ENCODE results near the gene GNAT1.

The GNAT1 gene

DNA sequence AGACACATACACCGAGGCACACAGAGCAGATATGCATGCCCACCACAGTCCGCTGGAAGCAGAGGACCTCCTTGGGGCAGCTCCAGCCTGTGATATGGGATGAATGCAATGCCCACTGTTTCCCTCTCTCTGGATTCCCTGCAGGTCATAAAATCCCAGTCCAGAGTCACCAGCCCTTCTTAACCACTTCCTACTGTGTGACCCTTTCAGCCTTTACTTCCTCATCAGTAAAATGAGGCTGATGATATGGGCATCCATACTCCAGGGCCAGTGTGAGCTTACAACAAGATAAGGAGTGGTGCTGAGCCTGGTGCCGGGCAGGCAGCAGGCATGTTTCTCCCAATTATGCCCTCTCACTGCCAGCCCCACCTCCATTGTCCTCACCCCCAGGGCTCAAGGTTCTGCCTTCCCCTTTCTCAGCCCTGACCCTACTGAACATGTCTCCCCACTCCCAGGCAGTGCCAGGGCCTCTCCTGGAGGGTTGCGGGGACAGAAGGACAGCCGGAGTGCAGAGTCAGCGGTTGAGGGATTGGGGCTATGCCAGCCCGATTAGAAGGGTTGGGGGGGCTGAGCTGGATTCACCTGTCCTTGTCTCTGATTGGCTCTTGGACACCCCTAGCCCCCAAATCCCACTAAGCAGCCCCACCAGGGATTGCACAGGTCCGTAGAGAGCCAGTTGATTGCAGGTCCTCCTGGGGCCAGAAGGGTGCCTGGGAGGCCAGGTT lies at the start of gene GNAT1:
Gene GNAT1 (plus strand): TSS at position 675 of the 725 bp plus-strand sequence. CDS start 116 bp downstream, outside the sequence.
- no peak for DNase-seq

DNA sequence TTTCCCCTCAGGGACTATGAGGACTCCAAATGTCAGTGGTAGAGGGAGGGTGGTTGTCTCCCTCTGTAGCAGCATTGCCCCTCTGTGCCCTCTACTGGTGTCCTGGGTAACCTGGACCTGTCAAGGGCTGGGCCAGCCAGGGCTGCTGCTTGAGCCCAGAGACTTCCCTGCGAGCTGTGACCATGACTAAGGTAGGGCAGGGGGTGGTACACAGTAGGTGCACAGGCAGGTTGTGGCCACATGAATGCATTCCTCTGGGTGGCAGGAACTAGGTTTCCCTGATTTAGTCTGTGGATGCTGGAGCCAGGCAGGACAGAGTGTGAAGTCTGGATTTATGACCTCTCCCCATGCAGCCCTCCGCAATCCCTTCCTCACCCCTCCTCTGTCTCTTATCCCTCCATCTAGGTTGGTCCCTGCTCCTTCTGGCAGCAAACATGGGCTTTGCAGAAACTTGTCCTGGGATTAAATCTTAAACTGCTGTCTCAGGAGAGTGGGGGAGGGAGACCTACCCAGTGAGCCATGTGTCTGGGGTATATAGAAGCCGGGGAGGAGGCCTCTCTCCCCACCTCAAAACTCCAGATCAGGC lies 45.0 kb upstream of the GNAT1 start:
- DNase-seq = no peak

DNA sequence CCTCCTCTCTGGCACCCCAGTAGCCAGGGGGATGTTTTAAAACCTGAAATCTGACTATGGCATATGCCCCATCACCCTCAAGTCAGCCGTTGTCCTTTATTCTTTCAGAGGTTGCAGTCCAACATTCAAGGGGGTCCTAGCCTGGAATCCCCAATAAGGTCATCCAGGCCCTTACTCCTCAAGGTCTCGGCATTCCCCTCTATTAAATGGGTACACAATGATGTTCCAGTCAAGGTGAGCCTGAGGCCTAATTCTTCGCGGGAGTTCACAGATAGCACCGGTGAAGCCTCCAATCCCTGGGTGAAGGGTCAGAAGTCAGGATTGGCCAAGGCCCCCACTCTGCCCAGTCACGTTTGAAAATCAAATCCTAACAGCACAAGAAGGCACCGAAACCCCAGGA lies 44.4 kb upstream of the GNAT1 start:
- DNase-seq = no peak

DNA sequence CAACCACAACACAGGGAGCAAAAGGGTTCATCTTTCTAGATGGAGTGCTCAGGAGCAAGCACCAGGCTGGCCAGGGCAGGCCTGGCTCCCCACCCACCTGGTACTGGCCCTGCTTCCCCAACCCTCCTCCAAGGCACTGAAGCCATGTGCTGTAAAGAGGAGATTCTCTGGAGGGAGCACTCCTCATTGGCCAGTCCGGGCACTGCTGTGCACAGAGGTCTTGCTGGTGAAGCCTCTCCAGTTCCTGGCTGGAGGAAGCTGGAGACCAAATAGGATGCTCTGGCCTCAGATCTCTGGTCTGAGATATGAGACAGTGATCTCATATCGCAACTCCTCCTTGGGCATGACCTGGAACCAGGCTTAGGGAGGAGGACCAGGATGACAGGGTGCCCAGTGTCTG lies 44.0 kb upstream of the GNAT1 start:
- DNase-seq = no peak

DNA sequence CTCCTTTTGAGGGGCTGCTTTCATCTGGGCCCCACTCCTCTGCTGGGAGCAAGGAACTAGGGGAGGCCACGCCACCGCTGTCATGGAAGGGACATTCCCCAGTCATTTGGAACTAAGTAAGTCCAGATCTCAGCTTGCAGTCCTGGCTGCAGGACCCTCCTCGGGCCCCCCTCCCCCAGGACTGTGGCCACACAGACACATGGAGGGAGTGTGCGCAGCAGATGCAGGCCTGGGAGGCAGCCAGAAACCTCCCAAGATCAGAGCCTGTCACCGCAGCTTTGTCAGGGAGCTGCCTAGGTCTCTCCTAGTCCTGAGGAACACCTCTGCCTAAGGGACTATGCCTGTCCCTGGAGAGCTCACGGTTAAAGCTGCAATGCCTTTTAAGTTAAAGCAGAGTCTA lies 43.5 kb upstream of the GNAT1 start:
- no peak for DNase-seq

DNA sequence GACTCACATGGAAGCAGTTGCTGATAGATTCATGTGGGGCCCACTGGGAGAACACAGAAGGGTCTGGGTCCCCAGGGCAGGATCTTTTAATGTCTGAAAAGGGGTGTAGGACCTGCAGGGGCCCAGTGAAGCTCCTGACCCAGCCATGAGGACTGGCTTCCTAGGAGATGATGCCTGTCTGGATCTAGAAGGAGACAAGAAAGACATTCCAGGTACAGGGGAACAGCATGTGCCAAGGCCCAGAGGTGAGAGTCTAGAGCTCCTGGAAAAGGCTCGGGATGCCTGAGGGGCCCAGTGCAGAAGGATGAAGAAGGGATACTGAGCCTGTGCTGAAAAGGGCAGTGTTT lies 41.0 kb upstream of the GNAT1 start:
- DNase-seq = no peak

DNA sequence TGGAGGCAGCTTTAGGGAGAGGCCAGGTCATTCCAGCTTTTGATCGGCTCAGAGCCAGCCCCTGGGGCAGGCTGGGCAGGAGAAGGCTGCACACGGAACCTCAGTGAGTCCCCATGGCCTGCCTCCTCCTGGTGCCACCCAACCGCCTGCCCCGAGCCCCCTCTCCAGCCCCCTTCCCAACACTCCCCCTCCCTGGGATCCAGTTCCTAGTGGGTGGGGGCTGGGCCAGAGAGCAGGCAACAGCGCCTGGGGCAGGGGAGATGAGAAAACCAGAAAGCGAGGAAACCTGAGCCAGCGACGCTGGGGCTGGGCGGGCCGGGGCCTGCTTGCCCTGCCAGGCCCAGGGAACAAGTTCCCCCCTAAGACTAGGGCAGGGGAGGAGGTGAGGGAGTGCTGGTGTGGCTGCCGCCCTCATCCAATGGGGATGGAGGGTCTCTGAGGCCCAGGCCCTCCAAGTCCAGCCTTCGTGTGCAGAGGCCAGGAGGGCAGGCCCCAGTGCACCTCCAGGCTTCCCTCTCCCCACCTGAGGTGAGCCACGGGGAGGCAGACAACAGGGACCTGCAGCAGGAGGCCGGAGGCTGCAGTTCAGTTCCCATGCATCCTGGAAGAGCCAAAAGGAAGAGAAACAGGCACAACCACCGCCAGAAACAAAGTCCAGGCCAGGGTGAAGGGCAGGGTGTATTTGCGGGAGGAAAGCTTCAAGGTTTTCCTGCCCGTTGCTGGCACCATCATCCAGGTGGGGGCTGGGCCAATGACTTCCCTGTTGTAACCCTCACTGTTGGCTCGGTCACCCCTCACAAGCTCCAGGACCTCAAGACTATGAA lies 40.3 kb upstream of the GNAT1 start:
- no peak for DNase-seq

DNA sequence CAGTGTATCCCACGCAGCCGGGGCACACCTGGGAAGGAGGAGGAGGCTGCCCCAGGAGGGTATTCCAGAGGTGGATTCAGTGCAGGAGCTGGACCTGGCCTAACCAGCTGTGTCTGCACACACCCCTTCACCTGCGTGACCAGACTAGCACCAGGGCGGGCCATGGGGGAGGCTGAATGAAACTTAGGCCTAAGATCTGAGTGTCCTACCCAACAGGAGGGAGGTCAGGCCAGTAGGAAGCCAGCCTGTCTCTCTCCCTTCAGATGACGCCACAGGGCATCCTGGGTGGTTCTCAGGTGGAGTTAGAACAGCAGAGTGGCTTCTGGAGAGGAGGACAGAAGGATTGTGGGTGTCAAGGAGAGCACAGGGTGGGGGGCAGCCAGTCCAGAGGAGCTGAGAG lies 39.7 kb upstream of the GNAT1 start:
- no peak for DNase-seq

DNA sequence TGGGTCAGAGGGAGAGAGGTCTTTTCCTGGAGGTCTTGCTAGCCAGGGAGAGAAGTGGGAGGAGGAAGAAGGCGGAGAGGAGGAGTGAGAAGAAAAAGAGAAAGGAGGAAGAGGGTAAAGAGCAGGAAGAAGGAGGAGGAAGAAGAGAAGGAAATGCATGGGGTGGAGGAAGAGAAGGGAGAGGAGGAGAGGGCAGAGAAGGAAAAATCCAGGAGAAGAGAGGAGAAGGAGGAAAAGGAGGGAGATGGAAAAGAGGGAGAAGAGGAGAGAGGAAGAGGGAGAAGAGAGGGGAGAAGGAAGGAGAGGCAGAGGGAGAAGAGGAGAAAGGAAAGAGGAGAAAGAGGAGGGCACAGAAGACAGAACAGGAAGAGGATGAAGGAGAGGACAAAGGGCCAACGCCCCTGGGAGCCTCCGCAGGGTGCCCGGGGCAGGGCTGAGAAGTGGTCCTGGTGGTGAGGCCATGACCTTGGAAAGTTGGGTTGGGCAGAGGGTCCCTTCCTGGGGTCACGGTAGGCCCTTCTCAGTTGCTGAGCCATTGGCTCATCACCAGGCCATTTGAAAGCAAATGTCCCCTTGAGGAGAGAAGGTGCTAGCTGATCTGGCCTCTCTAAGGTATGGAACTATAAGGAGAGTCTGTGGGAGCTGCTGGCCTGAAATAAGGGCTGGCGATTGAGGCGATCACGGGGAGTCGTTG lies 37.5 kb upstream of the GNAT1 start:
- no peak for DNase-seq

DNA sequence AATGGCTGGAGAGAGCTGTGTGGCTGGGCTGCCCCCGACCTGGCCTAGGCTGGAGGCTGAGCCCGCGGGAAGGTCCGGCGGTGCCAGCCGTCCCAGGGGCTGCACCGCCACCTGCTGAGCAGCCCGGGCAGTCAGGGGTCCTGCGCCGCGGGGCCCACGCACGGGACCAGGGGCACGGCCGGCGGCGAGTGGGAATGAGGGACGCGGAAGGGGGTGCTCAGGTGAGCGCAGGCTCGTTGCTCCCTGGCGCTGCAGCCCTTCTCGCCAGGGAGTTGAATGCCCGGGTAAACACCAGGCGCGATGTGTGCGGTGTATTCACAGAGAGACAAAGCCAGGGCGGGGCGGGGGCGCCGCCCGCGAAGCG lies 37.0 kb upstream of the GNAT1 start:
- DNase-seq = peak in 1 of 2 experiments; percentile 5

DNA sequence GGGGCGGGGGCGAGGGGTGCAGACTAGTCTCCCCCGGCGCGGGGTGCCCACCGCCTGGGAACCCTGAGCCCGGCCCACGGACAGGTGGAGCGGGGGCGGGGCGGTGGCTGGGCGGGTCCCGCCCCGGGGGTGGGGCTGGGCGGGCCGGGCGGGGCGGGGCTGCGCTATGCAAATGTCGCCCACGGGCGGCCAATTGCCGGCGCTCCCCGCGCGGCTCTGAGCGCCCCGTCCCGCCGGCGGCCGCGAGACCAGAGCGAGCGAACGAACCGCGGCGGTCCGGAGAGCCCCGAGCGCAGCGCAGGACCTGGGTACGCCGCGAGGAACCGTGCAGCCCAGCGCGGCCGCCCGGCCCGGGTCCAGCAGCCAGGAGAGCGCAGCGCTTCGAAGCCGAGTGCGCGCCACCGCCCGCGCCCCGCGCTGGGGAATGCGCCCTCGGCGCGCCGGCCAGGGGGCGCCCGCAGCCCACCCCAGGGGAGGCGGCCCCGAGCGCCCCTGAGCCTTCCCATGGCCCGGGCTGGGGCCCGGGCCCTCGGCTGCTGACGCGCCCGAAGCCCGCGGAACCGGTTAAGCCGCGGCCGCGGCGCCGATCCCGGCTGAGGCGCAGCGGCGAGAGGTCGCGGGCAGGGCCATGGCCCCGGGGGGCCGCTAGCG lies 36.4 kb upstream of the GNAT1 start, which contains the start of gene SEMA3F:
Gene SEMA3F (plus strand): TSS at position 485 of the 651 bp plus-strand sequence. CDS start 4,299 bp downstream, outside the sequence.
- DNase-seq = peak; percentile 56 to 61

DNA sequence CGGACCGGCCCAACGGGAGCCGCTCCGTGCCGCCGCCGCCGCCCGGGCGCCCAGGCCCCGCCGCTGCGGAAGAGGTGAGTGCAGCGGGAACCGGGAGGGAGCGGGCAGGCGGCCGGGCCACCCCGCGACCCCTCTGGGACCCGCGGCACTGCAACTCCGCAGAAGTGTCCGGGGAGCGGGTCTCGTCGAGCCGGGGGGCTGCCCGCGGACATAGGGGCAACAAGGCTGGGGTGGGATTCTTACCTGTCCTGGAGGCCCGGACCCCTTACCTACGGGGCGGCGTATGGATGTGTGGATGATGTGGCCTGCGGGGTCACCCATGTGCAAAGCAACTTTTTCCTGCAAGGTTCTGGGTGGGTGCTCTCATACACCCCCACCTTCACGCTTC lies 35.9 kb upstream of the GNAT1 start:
- no peak for DNase-seq

DNA sequence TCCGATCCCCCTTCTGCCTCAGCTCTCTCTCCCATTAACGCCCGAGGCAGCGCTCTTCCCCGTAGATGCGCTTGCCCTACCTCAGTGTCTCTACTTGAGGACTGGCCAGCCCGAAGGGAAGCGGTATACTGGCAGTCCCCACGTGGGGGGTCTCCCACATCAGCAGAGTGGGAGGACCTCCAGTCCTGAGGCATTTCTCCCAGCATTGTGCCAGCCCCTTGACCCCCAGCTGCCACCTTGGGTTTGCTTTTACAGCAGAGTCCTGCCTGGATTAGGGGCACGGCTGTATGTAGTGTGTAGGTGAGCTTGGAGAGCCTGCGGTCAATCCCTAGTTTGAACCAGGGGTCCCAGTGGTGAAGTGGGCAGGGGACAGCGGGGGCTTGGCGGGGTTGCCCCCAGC lies 35.5 kb upstream of the GNAT1 start:
- no peak for DNase-seq

DNA sequence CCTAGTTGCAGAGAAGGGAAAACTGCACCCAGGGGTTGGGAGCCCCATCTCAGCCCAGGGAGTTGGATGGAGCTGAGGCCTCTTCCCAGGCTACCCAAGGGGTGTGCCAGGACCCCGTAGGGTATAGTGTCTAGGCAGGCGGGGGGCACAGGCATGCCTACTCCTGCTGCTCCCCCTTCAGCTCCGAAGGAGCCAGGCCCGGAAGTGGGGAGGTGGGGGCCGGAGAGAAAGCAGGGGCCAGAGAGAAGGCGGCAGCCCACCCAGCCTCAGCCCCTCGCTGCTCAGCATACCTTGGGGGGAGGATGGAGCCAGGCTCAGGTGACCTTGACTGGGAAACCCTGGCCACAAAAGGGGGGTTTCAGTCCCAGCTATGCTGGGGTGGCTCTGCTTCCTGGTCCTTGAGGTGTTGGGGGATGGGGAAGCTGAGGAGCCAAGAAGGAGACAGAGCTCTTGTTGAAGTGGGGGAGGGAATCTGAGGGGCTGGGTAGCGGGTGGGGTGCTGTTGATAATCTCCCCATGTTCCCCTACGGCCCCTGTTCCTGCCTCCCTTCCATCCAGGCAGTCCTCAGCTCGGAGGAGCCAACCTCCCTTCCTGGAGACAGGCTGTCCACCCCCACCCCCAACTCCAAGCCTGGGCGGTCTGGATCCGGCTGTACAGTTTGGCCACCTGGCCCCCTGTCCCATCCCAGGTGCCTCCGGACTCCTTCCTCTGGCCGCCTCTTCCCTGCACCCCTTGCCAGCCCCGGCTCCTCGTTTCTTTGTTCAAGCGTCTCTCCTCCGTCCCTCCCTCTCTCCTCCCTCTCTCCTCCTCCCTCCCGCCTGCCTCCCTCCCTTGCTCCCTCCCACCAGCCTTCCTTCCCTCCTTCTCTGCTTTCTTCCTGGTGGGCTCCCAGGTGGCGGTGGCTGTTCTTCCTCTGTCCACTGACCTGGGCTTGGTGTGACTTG lies 34.6 kb upstream of the GNAT1 start:
- no peak for DNase-seq

DNA sequence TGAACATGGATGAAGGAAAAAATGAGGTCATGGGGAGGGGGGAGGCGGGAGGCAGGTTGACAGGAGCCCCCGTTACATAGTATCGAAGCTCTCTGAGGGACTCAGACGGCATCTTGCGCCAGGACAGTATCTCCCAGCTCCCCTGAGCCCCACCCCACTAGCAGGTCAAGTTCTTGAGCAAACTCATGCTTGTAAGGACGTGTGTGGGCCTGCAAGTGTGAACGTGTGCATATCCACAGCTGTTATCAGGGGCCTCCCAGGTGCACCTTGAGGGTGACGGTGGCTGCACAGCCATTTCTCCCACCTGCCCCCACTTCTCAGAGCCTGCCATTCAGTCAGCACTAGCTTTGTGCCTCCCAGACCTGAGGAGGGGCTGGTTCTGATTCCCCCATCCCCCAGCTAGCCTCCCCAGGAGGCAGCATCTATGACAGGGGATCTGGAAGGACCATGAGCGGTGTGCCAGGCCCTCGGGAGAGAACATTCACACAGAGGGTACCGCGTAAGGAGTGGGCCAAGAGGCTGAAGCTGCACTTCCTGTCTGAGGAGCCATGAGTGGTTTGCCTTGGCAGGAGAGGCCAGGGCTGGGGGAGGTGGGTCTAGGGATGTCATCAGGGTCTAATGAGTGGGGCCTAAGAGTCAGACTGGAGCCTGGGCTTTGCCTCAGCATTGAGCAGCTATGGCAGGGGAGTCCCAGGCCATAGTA lies 33.4 kb upstream of the GNAT1 start:
- DNase-seq = no peak

DNA sequence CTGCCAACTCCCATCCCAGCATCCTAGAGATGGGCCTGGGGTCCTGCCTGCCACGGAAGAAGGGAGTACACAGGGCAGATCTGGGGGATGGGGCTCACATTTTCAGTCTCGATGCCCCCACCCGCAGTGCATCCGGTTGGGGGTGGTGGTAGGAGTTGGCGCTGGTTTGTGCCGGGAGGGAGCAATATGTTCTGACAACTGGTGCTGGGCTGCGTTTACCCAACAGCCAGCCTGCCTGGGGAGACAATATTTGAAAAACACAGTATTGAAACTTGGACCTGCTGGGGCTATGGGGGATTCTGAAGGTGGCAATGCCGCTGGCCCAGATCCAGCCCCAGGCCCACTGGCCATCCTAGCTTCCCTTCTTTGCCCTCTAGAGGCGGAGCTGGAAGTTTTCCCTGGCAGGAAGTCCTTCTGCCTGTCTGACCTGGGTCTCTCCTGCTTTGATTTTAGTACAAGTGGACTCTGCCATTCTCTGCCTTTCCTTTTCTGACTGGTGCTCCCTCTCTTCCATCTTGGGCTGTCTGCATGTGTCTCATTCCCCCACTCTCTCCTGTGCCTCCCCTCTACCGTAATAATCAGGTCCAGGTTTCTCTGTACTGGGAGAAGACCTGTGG lies 32.8 kb upstream of the GNAT1 start:
- no peak for DNase-seq

DNA sequence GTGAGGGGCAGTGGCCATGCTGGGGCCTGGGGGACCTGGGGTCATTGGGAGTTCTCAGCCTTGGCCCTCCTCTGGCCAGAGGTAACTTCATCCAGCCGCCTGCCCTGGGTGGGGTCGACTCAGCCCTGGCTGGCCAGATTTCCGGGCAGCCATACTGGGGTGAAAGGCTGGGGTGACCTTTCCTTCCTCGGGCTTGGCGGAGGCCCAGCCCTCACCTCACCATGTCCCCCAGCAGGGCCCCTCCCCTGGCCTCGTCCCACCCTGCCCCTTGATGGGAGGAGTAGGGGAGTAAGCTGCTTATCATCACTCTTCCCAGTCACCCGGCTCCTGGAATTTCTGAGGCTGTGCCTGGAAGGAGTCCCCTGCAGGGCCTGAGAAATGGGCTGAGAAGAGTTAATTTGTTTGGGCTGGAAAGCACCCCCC lies 30.8 kb upstream of the GNAT1 start:
- DNase-seq = no peak

DNA sequence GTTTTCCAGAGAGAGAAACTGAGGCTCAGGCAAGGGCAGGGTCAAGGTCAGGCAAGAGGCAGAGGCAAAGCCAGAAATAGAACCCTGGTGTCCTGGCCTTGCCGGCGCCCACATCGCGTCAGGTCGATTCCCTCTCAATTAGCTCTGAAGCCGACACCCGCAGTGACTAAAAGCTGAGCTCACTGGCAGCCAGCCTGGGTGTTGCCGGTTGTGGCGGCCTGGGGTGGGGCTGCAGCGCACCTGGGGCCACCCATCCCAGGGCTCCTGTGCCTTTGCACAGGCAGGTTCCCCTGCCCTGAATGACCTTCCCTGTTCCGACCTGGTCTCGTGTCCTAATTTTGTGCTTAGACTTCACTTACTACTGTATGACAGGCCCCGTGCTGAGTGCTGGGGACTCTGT lies 30.1 kb upstream of the GNAT1 start:
- no peak for DNase-seq

DNA sequence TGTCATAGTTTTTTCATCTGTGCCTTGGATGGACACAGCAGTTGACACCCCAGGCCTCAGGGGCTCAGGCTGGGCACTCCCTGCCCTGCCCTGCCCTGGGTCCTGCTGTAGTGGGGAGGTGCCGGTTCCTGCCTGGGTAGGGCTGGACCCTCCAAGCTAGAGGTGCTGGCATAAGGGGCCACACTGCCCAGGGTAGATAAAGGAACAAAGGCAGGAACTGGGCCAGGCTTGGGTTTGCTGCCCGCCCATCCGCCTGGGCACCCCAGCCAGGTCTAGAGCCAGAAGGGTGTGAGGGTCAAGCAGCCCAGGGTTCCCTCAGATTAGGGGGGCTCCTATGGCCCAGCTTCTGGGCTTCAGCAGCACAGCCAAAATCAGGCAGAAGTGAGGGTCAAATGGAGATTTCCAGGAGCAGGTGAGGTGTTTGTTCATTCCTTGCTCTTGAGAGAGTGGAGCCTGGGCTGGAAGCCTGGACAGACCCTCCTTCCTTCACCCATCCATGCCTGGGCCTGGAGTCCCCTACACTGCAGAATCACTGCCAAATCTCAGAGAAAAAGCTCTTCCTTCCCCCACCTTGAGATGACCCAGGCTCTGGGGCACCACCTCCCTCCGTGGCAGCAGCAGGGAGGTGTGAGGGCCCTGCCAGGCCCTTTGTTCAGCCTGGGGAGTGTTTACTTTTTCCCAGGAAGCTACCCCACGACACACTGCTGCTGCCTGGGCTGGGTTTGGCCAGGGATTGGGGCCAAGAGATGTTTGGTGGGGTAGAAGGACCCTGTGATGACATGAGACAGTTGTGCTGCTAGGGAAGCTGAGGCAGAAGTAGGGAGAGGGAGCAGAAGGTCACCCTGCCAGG lies 29.2 kb upstream of the GNAT1 start:
- no peak for DNase-seq

All from activated CD4-positive, alpha-beta T cell treated with anti-CD3 and anti-CD28 coated beads, Interleukin-2, amount 50 U/mL, for 48 hours (primary cell).